Heart left ventricle (tissue), 13 donors: Measurements from ENCODE around the gene SCYL1.

Experiments
- POLR2A ChIP-seq, 2 donors: fragments of 450-650 bp; IDR thresholded peaks; one replicate each; pipeline ENCODE4 v1.6.1; 2017; ENCODE audit warnings: antibody characterized with exemption in 2 of 2, mild to moderate bottlenecking in 2 of 2, moderate library complexity in 2 of 2
- TF ChIP-seq, protein P1 (sequence below), 12 donors: fragments of 200-600 bp; sonication (generic) in 4 of 12; IDR thresholded peaks; one replicate each; pipeline versions ENCODE4 v1.5.0 to v1.8.0; 2018 to 2022; ENCODE audit warnings: antibody characterized with exemption in 12 of 12, mild to moderate bottlenecking in 5 of 12
- donor health status: ischemic (EF 13 %, LVEDD 7.1; RV severe dilation, severe dysfunction).
- donor health status: DM: no; HTN: yes; CAD: no.
- donor health status: DM: no; HTN: no; CAD: no.
- donor health status: ischemic (EF 25% LVEDD 6.9; RV normal size, moderate dysfunction).
- donor health status: ischemic (EF 25% LVEDD 5.7; RV mildly dilated, moderate dysfunction).
- donor health status: ischemic (EF 35%, LVEDD 5.7; RV mildly dilated, moderate dysfunction).
- donor health status: nonischemic (EF 11% LVEDD 7.7; RV severe dilation, severe dysfunction).
- donor health status: DM: yes; HTN: yes; CAD: no.
- donor health status: PGD.
- donor health status: ischemic (EF 29% LVEDD 5.4; RV normal size, mild dysfunction).
- donor health status: nonischemic (EF 23%, LVEDD 6.1; RV moderate dilation, normal function).

DNA sequence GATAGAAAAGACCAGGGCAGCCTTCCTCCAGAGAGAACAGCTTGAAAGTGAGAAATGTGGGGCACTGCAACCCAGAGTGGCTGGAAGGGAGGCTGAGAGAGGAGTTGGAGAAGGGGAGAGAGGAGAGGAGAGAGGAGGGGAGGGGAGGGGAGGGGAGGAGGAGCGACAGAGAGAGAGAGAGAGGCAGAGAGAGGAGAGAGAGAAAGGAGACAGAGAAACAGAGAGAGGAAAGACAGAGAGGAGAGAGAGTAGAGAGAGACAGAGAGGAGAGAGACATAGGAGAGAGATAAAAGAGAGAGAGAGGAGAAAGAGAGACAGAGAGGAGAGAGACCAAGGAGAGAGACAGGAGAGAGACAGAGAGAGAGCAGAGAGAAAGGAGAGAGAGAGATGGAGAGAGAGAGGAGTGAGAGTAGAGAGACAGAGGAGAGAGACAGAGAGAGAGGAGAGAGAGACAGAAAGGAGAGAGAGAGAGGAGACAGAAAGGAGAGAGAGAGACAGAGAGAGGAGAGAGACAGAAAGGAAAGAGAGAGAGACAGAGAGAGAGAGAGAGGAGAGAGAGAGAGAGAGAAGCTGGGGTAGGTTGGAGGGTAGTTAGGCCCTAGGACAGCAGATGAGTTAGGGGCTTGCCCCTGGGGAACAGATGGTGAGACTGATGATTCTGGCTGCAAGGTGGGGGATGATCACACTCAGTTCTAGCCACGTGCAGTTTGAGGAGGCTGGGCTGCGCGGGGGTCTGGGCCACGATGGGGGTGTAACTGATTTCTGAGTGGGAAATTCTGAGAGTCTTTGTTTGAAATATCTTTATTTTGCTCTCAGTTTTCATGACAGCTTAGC, 8.5 kb upstream of the SCYL1 start:
- TF ChIP-seq, protein P1, sequence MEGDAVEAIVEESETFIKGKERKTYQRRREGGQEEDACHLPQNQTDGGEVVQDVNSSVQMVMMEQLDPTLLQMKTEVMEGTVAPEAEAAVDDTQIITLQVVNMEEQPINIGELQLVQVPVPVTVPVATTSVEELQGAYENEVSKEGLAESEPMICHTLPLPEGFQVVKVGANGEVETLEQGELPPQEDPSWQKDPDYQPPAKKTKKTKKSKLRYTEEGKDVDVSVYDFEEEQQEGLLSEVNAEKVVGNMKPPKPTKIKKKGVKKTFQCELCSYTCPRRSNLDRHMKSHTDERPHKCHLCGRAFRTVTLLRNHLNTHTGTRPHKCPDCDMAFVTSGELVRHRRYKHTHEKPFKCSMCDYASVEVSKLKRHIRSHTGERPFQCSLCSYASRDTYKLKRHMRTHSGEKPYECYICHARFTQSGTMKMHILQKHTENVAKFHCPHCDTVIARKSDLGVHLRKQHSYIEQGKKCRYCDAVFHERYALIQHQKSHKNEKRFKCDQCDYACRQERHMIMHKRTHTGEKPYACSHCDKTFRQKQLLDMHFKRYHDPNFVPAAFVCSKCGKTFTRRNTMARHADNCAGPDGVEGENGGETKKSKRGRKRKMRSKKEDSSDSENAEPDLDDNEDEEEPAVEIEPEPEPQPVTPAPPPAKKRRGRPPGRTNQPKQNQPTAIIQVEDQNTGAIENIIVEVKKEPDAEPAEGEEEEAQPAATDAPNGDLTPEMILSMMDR (IDR thresholded peaks at IDR 0.05), result no peak
- no peak for TF ChIP-seq POLR2A (IDR thresholded peaks at IDR 0.05)
